HEK293T (cell line): ENCODE measurements around the gene CBX4.

Experiments
- BHLHE40 ChIP-seq: fragments of 450-650 bp; IDR thresholded peaks from 2 replicates; pipeline ENCODE4 v1.6.1; 2016; ENCODE audit warnings: mild to moderate bottlenecking, moderate library complexity, borderline replicate concordance
- ELF4 ChIP-seq: fragments of 450-650 bp; IDR thresholded peaks from 2 replicates; pipeline ENCODE4 v1.6.1; 2017; ENCODE audit warnings: antibody characterized with exemption
- FOXK2 ChIP-seq: fragments of 450-650 bp; IDR thresholded peaks from 2 replicates; pipeline ENCODE4 v1.6.1; 2016; ENCODE audit warnings: mild to moderate bottlenecking
- HDGF ChIP-seq: fragments of 450-650 bp; IDR thresholded peaks from 2 replicates; pipeline ENCODE4 v1.6.1; 2017; ENCODE audit warnings: antibody characterized with exemption, borderline replicate concordance
- SP1 ChIP-seq: fragments of 450-650 bp; IDR thresholded peaks from 2 replicates; pipeline ENCODE4 v1.6.1; 2017
- SUZ12 ChIP-seq: fragments of 450-650 bp; IDR thresholded peaks from 2 replicates; pipeline ENCODE4 v1.6.1; 2016; ENCODE audit warnings: mild to moderate bottlenecking
- ZNF384 ChIP-seq: fragments of 450-650 bp; IDR thresholded peaks from 2 replicates; pipeline ENCODE4 v1.6.1; 2016

GRCh38 chr17:79824234-79824633, 15.0 kb downstream of the CBX4 start:
- TF ChIP-seq SP1 (no peak), BHLHE40 (no peak), HDGF (no peak), SUZ12 (no peak), FOXK2 (no peak), ELF4 (no peak), ZNF384 (no peak)
